ENCODE results near the gene HBEGF.

The HBEGF gene

GRCh38 chr5:140293849-140294100, 52.6 kb downstream of the HBEGF start:
- TF ChIP-seq CTCF (IDR thresholded peaks at IDR 0.05; ENCODE audit: low read depth, low read length) (no peak), EZH2phosphoT487 (IDR thresholded peaks at IDR 0.05; ENCODE audit: low read depth) (no peak)
- no peak overlapping the region for H3K9ac ChIP-seq (ENCODE audit: low read length)

GRCh38 chr5:140293091-140293848, 53.1 kb downstream of the HBEGF start:
- no peak overlapping the region for H3K9ac ChIP-seq (ENCODE audit: low read length)
- no peaks in the 10 kb centered on the region for H3K36me3 ChIP-seq (replicated peaks; ENCODE audit: low read depth, low read length)
- no peak for TF ChIP-seq EZH2phosphoT487 (IDR thresholded peaks at IDR 0.05; ENCODE audit: low read depth)
- peaks cover 5% of the 10 kb centered on the region; the same call in 1 of the 2 replicates for H4K20me1 ChIP-seq (ENCODE audit: insufficient read depth, low read length)
- H3K4me1 ChIP-seq (ENCODE audit: low read length), result no peaks in the 10 kb centered on the region; the same call in 1 of the 2 replicates
- H3K4me2 ChIP-seq (ENCODE audit: low read length), result no peak overlapping the region
- no peak overlapping the region for H3K27ac ChIP-seq (ENCODE audit: low read length)
- H3K27me3 ChIP-seq (ENCODE audit: low read depth, low read length), result no peaks in the 10 kb centered on the region
- H3K79me2 ChIP-seq (ENCODE audit: low read length), result peaks cover 47% of the 10 kb centered on the region
- no peaks in the 10 kb centered on the region for H3K9me3 ChIP-seq (ENCODE audit: insufficient read depth, low read length)
- H3K4me3 ChIP-seq (ENCODE audit: low read length), result no peak overlapping the region
- H2AFZ ChIP-seq (ENCODE audit: low read depth, low read length), result no peak overlapping the region

More at GRCh38 chr5:140293849-140294100, 52.6 kb downstream of the HBEGF start:
- Histone ChIP-seq H3K9me3 (ENCODE audit: insufficient read depth, low read length) (no peaks in the 10 kb centered on the region), H3K27ac (ENCODE audit: low read length) (no peak overlapping the region), H3K79me2 (ENCODE audit: low read length) (peaks cover 47% of the 10 kb centered on the region), H3K4me2 (ENCODE audit: low read length) (no peak overlapping the region), H3K36me3 (replicated peaks; ENCODE audit: low read depth, low read length) (no peaks in the 10 kb centered on the region), H3K27me3 (ENCODE audit: low read depth, low read length) (no peaks in the 10 kb centered on the region), H2AFZ (ENCODE audit: low read depth, low read length) (no peak overlapping the region), H3K4me3 (ENCODE audit: low read length) (no peak overlapping the region), H4K20me1 (ENCODE audit: insufficient read depth, low read length) (peaks cover 5% of the 10 kb centered on the region; the same call in 1 of the 2 replicates), H3K4me1 (ENCODE audit: low read length) (no peaks in the 10 kb centered on the region; the same call in 1 of the 2 replicates)

- Histone ChIP-seq H3K4me2 (ENCODE audit: low read length) (no peak overlapping the region), H3K9me3 (ENCODE audit: insufficient read depth, low read length) (no peaks in the 10 kb centered on the region), H4K20me1 (ENCODE audit: insufficient read depth, low read length) (peaks cover 5% of the 10 kb centered on the region; the same call in 1 of the 2 replicates), H3K4me1 (ENCODE audit: low read length) (no peaks in the 10 kb centered on the region; the same call in 1 of the 2 replicates), H3K27me3 (ENCODE audit: low read depth, low read length) (no peaks in the 10 kb centered on the region), H3K27ac (ENCODE audit: low read length) (no peak overlapping the region), H3K9ac (ENCODE audit: low read length) (no peak overlapping the region), H3K4me3 (ENCODE audit: low read length) (no peak overlapping the region), H3K79me2 (ENCODE audit: low read length) (peaks cover 55% of the 10 kb centered on the region), H3K36me3 (replicated peaks; ENCODE audit: low read depth, low read length) (no peaks in the 10 kb centered on the region), H2AFZ (ENCODE audit: low read depth, low read length) (no peak overlapping the region)
- TF ChIP-seq CTCF (IDR thresholded peaks at IDR 0.05; ENCODE audit: low read depth, low read length) (no peak), EZH2phosphoT487 (IDR thresholded peaks at IDR 0.05; ENCODE audit: low read depth) (no peak)
Observed at GRCh38 chr5:140292212-140293036, 54.0 kb downstream of the HBEGF start.

GRCh38 chr5:140287801-140288521, 58.4 kb downstream of the HBEGF start:
- Histone ChIP-seq H3K27ac (ENCODE audit: low read length) (no peak overlapping the region), H3K36me3 (replicated peaks; ENCODE audit: low read depth, low read length) (peaks cover 5% of the 10 kb centered on the region), H3K9me3 (ENCODE audit: insufficient read depth, low read length) (no peaks in the 10 kb centered on the region), H3K4me2 (ENCODE audit: low read length) (no peak overlapping the region), H3K9ac (ENCODE audit: low read length) (no peak overlapping the region), H4K20me1 (ENCODE audit: insufficient read depth, low read length) (no peaks in the 10 kb centered on the region), H2AFZ (ENCODE audit: low read depth, low read length) (no peak overlapping the region), H3K4me1 (ENCODE audit: low read length) (peaks cover 27% of the 10 kb centered on the region), H3K79me2 (ENCODE audit: low read length) (peaks cover 45% of the 10 kb centered on the region), H3K27me3 (ENCODE audit: low read depth, low read length) (no peaks in the 10 kb centered on the region), H3K4me3 (ENCODE audit: low read length) (no peak overlapping the region)
- TF ChIP-seq CTCF (IDR thresholded peaks at IDR 0.05; ENCODE audit: low read depth, low read length) (no peak), EZH2phosphoT487 (IDR thresholded peaks at IDR 0.05; ENCODE audit: low read depth) (no peak)

Measured in OCI-LY3 (cell line).